GM12875 (cell line): ENCODE measurements around the gene PTAR1.

Experiments used
- H3K4me3 ChIP-seq: one replicate; pipeline ENCODE4 v1.5.1; 2011; ENCODE audit warnings: low read depth, low read length, control low read depth
- TF ChIP-seq, protein P1 (sequence below): IDR thresholded peaks from 2 replicates; pipeline ENCODE4 v1.5.1; 2011; ENCODE audit warnings: low read depth, mild to moderate bottlenecking, control low read depth, inconsistent platforms, low read length, moderate library complexity, borderline replicate concordance; ENCODE audit not compliant: insufficient read depth

Gene PTAR1

GRCh38 chr9:69696802-69697201, 63.0 kb downstream of the PTAR1 start:
- no peak overlapping the region for H3K4me3 ChIP-seq
- TF ChIP-seq, protein P1, sequence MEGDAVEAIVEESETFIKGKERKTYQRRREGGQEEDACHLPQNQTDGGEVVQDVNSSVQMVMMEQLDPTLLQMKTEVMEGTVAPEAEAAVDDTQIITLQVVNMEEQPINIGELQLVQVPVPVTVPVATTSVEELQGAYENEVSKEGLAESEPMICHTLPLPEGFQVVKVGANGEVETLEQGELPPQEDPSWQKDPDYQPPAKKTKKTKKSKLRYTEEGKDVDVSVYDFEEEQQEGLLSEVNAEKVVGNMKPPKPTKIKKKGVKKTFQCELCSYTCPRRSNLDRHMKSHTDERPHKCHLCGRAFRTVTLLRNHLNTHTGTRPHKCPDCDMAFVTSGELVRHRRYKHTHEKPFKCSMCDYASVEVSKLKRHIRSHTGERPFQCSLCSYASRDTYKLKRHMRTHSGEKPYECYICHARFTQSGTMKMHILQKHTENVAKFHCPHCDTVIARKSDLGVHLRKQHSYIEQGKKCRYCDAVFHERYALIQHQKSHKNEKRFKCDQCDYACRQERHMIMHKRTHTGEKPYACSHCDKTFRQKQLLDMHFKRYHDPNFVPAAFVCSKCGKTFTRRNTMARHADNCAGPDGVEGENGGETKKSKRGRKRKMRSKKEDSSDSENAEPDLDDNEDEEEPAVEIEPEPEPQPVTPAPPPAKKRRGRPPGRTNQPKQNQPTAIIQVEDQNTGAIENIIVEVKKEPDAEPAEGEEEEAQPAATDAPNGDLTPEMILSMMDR = no peak

DNA sequence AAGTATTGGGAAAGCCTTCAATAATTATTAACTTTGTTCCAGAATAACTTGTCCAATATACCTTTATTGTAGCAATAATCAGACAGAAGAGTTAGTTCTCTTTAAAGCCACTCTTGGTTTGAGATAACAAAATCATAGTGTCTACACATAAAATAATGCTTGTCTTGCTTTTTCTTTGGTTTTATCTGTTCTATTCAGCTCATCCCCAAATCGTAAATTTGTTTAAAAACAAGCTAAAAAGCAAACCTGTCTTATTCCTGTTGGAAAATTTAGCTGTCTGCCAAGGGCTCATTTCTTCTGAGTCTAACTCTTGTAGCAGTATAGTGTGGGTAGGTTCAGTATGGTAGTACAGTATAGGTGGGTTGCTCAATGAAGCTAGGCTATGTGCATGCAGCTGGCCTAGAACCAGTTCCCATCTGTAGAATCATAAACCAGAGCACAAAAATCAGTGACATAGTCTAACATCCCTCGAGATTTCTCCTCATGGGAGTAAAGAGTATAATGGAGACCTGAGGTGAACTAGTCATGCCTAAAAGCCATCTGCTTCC, 69.7 kb downstream of the PTAR1 start:
- H3K4me3 ChIP-seq = no peak overlapping the region
- TF ChIP-seq, protein P1 = no peak

DNA sequence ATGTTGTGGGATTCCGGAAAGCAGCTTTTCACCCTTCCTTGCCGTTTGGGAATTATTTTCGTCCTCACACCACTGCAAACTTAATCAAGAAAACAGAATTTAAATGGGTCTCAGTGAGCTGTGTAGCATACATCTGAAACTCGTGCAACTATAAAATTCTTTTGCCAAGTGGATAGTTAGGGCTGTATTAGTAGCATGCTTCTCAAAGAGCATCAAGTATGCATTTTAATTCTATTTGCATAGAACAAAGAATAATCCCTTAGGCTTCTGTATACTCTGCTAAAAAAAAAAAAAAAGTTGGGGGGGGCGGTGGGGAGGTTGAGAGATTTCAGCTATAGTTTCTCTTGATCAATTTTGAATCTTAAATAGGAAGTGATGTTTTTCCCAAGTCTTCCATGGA, 75.9 kb downstream of the PTAR1 start:
- TF ChIP-seq, protein P1 = no peak
- H3K4me3 ChIP-seq = no peak overlapping the region

GRCh38 chr9:69678843-69679538, 80.8 kb downstream of the PTAR1 start:
- TF ChIP-seq, protein P1 = no peak
- no peak overlapping the region for H3K4me3 ChIP-seq

DNA sequence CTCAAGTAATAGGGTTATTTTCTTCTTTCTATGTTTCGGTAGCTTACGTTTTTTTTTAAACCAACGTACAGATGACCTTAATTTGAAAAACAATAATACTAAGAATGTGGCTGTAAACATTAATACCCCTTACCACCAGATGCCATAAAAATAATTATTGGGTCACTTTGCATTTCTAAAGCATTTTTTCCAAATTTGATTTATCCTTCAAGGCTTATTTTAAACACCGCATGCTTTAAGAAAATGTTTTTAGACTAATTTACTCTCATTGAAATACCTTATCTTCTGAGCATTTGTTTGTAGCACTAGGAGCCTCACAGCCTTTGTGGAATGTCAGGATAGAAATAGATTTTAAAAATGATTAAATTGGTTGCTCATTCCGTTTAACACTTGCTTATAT, 81.9 kb downstream of the PTAR1 start:
- TF ChIP-seq, protein P1 = no peak
- no peak overlapping the region for H3K4me3 ChIP-seq

DNA sequence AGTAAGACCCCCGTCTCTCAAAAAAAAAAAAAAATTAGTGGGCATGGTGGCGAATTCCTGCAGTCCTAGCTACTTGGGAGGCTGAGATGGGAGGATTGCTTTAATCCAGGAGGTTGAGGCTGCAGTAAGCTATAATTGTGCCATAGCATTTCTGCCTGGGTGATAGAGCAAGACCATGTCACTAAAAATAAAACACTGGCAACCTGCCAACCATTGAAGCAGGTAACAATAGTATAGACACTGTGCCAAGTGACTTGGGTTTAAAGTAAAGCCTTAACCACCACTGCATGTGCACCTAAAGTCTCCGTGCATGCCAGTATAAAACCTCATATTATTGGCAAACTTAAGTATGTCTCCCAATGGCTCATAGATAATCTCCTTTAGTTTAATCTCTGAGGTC, 84.2 kb downstream of the PTAR1 start:
- TF ChIP-seq, protein P1 = no peak
- no peak overlapping the region for H3K4me3 ChIP-seq
